ENCODE results near the gene CPNE1.

- no peak for TF ChIP-seq CTCF (IDR thresholded peaks at IDR 0.05)
- TF ChIP-seq POLR2AphosphoS5 (IDR thresholded peaks at IDR 0.05; ENCODE audit: low read depth, low read length), result no peak
- no peak for TF ChIP-seq SIN3A (IDR thresholded peaks at IDR 0.05; ENCODE audit: borderline replicate concordance, insufficient read depth, low read depth, low read length)
Measured at GRCh38 chr20:35665949-35666288, 1.2 kb upstream of the CPNE1 start.
